NT2/D1 (cell line): ENCODE data around the gene ADAMTS12.

Experiments
- SUZ12 ChIP-seq: IDR thresholded peaks from 2 replicates; pipeline ENCODE4 v1.6.1; 2011; ENCODE audit not compliant: insufficient read length, insufficient read depth; ENCODE audit errors: extremely low read depth
- YY1 ChIP-seq: IDR thresholded peaks from 2 replicates; pipeline ENCODE4 v1.6.1; 2011; ENCODE audit not compliant: insufficient read length, insufficient read depth
- ZNF274 ChIP-seq: IDR thresholded peaks from 2 replicates; pipeline ENCODE4 v1.6.1; 2011; ENCODE audit warnings: mild to moderate bottlenecking, low read depth, low read length

DNA sequence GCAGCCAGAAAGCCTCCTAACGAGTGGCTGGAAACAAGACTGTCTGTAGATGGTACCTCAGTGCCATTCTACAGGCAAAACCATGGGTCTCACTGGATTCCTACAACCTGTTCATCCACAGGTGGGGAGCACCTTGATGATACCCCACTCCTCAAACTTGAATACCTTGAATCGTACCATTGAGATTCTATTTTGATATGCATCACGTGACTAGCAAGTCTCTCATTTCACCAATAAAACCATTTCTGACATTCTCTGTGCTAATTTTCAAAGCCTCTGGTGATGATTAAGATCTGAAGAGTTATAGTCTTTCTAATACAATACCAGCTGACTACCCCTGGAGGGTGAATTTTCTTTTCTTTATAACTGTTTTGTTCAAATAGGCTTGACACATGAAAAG is 188.9 kb downstream of the ADAMTS12 start:
- TF ChIP-seq SUZ12 (no peak), YY1 (no peak), ZNF274 (no peak)
